Measurements from ENCODE around the gene PRDX2.
A peak's percentile ranks its signal among the peaks of the same experiment; 100 is the strongest.
"Not testable (repeated sequence)": the region's sequence is repeated elsewhere in the genome, so short reads cannot be mapped to it uniquely, and the experiment has no call there.

Gene PRDX2

DNA sequence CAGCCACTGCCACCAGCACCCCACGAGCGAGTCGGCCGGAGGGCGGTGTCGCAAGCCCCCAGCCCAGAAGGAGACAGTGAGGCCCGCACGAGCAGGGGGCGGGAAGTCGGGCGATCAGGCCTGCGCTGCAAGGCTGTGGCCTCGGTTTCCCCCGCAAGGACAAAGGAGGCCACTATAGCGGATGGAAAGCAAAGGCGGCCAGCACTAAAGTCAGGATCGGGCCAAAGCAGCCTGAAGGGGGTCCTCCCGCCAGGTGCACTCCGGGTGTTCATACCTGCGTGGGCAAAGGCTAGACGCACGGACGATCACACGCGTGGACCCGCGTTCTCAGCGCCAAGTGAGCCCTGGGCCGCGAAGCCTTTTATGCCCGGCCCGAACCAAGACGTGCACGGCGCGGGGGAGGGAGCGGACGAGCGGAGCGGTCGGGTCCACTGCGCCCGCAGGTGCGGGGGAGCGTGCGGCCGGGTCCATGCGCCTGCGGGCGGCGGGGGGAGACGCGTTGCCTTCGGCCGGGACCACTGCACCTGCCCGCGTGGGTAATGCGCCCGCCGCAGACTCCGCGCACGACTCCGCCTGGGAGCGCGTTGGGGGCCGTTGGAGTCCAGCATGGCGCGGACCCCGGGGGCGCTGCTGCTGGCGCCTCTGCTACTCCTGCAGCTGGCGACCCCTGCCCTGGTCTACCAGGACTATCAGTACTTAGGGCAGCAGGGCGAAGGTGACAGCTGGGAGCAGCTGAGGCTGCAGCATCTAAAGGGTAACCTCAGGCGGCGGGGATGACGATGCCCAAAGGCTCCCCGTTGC, at the start of gene PRDX2, which contains the start of gene THSD8:
Gene PRDX2 (minus strand): TSS at position 335 of the 801 bp plus-strand sequence. CDS start 539 bp downstream, outside the sequence.
Gene THSD8 (plus strand): TSS at position 604 of the 801 bp plus-strand sequence. CDS start 3 bp downstream, at position 607.
- Mint-ChIP-seq H3K4me1 (peaks cover 25% of the 10 kb centered on the region), H3K9me3 (no peaks in the 10 kb centered on the region), H3K27ac (peak within 1 kb of the TSS; percentile 88), H3K36me3 (peaks cover 49% of the 10 kb centered on the region), H3K4me3 (peak within 1 kb of the TSS; percentile 86)
- ATAC-seq (peak; percentile 78), DNase-seq (ENCODE audit: low spot score in 2 of 2) (peak; percentile 68 to 88)

DNA sequence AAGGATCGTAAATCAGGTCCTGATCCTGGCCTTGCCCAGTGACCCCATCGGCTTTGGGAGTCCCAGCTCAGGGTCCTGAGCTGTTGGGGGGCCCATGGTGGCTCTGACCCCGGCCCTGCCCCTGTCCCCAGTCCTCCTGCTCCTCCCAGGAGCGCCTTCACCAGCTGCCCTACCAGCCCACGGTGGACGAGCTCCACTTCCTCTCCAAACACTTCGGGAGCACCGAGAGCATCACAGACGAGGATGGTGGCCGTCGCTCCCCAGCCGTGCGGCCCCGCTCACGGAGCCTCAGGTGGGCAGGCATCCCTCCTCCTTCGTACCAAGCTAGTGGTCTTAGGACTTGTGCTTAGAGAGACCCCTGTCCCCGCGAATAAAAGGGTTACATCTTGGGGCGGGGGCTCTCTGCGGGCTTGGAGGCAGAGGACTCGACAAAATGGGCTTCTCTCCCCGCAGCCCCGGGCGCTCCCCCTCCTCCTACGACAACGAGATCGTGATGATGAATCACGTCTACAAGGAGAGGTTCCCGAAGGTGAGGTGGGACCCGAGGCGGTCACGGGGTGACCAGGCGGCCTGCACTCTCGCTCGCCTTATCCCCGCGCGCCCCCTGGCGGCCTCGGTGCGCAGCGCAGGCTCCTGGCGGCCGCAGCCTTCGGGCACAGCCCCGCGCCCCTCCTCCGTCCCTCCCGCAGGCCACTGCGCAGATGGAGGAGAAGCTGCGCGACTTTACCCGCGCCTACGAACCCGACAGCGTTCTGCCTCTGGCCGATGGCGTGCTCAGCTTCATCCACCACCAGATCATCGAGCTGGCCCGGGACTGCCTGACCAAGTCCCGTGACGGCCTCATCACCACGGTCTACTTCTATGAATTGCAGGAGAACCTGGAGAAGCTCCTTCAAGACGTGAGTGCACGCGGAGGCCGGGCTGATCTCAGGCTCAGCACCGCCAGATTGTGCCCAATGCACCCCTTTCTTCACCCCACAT, 45.8 kb upstream of the PRDX2 start:
- Mint-ChIP-seq H3K4me3 (peak overlapping the region; percentile 68), H3K36me3 (no peaks in the 10 kb centered on the region), H3K27ac (peak overlapping the region; percentile 32), H3K4me1 (peaks cover 9% of the 10 kb centered on the region), H3K9me3 (no peaks in the 10 kb centered on the region)
- peak; percentile 97 for ATAC-seq
- peak; percentile 97 to 99 for DNase-seq (ENCODE audit: low spot score in 2 of 2)

DNA sequence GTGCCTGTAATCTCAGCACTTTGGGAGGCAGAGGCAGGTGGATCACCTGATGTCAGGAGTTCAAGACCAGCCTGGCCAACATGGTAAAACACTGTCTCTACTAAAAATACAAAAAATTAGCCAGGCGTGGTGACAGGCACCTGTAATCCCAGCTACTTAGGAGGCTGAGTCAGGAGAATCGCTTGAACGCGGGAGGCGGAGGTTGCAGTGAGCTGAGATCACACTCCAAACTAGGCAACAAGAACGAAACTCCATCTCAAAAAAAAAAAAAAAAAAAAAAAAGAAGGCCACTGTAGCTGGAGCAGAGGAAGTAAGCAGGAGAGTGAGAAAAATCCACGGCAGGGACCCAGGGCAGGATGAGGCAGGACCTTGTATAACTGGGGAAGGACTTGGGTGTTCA, 45.0 kb upstream of the PRDX2 start:
- H3K9me3 Mint-ChIP-seq; H3K27ac Mint-ChIP-seq; H3K36me3 Mint-ChIP-seq; ATAC-seq; DNase-seq (ENCODE audit: low spot score in 2 of 2): not testable (repeated sequence)
- Mint-ChIP-seq H3K4me3 (peak overlapping the region; percentile 68), H3K4me1 (peaks cover 12% of the 10 kb centered on the region)

DNA sequence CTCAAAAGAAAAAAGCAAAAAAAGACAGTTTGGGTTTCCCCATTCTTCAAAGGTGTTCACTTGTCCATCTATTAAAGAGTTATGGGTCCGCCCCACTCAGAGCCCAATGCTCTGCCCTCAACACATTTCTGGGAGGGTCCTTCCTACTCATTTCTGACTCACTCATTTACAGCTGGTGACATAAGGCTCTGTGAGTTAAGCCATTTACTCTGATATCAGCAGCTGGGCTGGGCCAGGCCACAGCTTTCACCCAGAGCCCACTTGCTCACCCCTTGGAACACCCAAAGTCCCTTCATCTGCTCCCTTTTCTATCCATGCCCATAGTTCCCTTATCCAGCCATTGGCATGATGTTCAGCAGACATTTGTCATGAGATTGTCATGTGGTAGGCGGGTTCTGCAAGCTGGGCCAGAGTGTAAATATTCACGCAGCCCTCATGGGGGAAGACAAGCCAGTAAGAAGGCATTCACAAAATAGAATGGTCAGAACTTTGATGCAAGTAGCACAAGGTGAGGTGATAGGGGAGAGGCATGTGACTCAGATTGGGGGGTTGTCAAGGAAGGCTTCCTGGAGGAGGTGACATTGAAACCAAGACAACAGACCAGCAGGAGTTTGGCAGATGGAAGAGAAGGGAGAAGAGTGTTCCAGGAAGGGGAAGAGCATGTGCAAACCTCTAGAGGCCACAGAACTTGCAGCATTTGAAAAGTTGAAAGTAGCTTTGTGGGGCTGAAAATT, 42.6 kb upstream of the PRDX2 start:
- Mint-ChIP-seq H3K27ac (peak overlapping the region; percentile 6), H3K36me3 (no peaks in the 10 kb centered on the region), H3K4me3 (no peak overlapping the region), H3K9me3 (no peaks in the 10 kb centered on the region), H3K4me1 (peaks cover 35% of the 10 kb centered on the region)
- ATAC-seq (no peak), DNase-seq (ENCODE audit: low spot score in 2 of 2) (no peak)

DNA sequence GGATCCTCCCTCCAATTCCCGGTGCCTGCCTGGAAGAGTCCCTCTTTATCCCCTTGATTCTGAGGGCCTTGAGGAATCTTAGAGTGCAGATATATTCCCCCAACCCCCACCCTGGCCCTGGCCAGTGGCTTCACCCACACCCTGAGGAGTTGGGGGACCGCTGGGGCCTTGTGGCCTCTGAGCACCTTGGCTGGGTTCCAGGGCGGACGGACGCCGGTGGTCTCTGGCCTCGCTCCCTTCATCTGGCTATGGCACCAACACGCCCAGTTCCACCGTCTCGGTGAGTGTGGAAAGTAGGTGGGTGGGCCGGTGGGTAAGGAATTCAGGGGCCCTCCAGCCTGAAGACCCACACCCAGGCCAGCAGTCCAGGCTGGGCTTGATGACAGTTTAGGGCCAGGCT, 41.7 kb upstream of the PRDX2 start:
- H3K9me3 Mint-ChIP-seq = no peaks in the 10 kb centered on the region

DNA sequence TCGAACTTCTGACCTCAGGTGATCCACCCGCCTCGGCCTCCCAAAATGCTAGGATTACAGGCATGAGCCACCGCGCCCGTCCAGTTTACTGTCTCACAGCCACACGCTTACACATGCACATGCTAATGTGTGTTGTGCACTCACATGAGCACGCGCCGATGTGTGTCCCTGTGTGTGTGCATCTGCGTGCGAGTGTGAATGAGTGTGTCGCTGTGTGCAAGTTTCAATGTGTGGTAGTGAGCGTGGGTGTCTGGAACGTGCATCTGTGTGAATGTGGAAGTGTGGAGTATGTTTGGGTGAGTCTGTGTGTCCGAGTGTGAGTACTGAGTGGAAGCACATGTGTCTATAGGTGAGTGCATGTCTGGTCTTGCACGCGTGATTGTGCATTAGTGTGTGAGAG, 40.9 kb upstream of the PRDX2 start:
- Mint-ChIP-seq H3K4me3 (no peak overlapping the region), H3K27ac (no peak overlapping the region), H3K36me3 (no peaks in the 10 kb centered on the region), H3K4me1 (peaks cover 39% of the 10 kb centered on the region), H3K9me3 (no peaks in the 10 kb centered on the region)
- DNase-seq (ENCODE audit: low spot score in 2 of 2) (no peak), ATAC-seq (no peak)

More for the DNA sequence above, 41.7 kb upstream of the PRDX2 start:
- H3K27ac Mint-ChIP-seq = no peak overlapping the region
- no peak overlapping the region for H3K4me3 Mint-ChIP-seq
- ATAC-seq = no peak
- peaks cover 39% of the 10 kb centered on the region for H3K4me1 Mint-ChIP-seq
- no peaks in the 10 kb centered on the region for H3K36me3 Mint-ChIP-seq
- no peak for DNase-seq (ENCODE audit: low spot score in 2 of 2)

DNA sequence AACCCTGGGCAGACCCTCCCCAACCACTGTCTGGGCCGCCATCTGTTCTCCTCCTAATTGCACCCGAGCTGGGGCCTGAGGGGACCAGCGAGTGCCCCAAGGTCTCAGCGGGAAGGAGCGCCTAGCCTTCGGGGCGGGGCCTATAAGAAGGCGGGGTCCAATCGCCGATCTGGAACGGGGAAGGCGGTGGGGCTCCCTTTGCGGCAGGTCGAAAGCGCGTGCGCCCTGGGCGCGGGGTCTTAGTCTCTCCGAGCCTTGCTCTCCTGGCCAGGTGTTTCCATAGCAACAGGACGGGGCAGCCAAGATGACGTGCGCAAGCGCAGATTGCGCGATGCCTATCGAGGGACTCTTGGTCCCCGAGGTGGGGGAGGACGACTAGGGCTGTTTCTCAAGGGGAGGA, 39.5 kb upstream of the PRDX2 start:
- ATAC-seq (no peak), DNase-seq (ENCODE audit: low spot score in 2 of 2) (peak in 1 of 2 donors; percentile 60)
- Mint-ChIP-seq H3K4me1 (peaks cover 39% of the 10 kb centered on the region), H3K9me3 (no peaks in the 10 kb centered on the region), H3K4me3 (peak overlapping the region; percentile 36), H3K36me3 (no peaks in the 10 kb centered on the region), H3K27ac (no peak overlapping the region)

DNA sequence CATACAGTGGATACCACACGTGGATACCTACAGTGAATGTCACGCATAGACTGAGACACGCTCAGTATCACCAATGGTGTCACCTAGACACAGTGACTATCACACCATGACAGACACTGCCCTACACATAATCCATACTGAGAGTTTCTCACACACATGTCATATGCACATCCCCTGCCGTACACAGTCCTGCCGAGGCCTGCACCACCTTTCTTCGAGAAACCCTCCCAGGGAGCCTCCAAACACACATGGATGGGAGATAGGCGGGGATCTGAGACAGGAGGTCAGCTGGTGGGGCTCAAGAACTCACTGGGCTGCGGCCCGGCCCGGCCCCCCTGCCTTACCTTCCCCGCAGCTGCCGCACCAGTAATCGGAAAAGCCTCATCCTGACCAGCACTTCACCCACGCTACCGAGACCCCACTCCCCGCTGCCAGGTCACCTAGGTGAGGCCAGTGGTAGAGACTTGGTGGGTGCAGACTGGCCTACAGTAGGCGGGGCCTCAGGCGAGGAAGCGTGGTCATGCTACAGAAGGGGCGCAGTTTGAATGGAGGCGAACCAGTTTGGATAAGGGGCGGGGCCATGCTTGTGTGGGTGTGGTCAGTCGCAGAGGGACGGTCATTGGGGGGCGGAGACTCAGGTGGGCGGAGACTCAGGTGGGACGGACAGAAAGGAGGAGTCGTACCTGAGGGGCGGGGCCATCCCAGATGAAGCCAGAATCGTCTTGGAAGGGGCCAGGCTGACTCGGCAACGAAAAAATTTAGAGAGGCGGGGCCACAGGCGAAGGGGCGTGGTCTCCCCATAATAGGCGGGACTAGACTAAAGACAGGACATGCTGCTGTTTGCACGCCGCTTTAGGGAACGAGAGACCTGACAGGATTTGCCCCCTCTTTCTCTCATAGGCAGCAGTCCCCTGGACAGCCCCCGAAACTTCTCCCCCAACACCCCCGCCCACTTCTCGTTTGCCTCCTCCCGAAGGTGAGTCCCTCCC, 38.8 kb upstream of the PRDX2 start:
- DNase-seq (ENCODE audit: low spot score in 2 of 2) (peak; percentile 32 to 82), ATAC-seq (peak; percentile 22)
- Mint-ChIP-seq H3K9me3 (no peaks in the 10 kb centered on the region), H3K4me1 (peaks cover 39% of the 10 kb centered on the region), H3K36me3 (no peaks in the 10 kb centered on the region), H3K27ac (no peak overlapping the region), H3K4me3 (peak overlapping the region; percentile 36)

DNA sequence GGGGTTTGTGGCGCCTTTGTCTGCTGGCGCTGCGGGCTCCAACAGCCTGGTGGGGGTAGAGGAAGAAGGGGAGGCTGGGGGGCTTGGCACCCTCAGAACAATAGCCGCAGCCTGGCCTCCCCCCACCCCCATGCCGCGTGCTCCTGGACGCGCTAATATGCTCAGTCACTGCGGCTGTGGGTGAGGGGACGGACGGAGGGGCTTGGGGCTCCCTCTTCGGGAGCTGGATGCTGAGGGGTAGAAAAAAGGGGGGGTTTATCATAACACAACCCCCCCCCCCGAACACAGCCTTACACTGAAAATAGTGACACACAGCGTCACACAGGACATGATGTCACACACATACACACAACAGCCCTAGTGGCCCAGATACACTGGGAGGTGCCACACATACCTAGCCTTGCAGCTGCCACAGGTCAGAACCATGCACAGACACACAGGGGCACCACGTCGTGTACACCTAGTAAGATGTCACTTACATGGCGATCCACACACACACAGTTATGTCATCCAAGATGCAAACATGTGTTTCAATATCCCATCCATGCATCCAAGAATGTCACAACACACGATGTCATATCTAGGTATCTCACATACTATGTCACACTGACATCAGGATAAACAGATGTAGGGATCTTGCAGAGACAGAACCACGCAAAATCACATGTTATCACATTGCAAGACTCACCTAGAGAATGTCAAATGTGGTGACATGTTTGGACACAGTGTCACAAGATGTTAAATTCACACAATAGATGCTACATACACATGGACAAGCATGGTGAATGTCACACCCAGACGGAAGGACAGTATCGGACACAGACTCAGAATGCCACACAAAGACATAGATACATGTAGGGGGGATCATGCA, 37.5 kb upstream of the PRDX2 start:
- H3K36me3 Mint-ChIP-seq = no peaks in the 10 kb centered on the region
- peak overlapping the region; percentile 62 for H3K4me3 Mint-ChIP-seq
- peak; percentile 66 for ATAC-seq
- no peaks in the 10 kb centered on the region for H3K9me3 Mint-ChIP-seq
- no peak for DNase-seq (ENCODE audit: low spot score in 2 of 2)
- no peak overlapping the region for H3K27ac Mint-ChIP-seq
- peaks cover 45% of the 10 kb centered on the region for H3K4me1 Mint-ChIP-seq

DNA sequence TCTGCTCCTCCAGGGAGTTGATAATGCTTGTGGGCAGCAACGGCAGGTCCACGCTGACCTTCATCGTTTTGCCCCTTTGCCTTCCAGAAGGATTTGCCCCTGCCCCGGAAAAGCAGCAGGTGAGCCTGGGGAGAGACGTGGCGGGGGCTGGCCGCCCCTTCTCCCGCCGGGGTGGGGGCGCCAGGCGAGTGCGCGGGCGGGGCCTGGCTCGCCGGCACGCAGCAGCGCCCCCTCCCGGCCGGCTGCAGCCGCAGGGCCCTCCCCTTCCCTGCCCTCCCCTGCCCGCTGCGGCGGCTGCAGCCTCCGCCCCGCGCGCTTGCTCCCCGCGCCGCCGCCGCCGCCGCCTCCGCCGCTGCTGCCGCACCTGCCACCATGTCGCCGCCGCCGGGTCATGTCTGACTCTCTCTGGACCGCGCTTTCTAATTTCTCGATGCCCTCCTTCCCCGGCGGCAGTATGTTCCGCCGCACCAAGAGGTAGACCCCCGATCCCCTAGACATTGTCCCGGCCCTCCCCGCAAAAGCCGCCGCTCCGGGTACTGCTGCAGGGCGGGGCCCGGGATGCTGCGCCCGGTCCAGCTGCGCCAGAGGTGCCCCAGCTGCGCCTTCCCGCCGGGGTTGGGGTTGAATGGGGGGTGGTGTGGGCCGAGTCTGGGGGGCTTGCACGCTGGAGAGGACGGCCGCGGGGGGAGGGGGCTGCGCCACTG, 36.7 kb upstream of the PRDX2 start, which contains the start of gene MAST1:
Gene MAST1 (plus strand): TSS at position 334 of the 704 bp plus-strand sequence. CDS start 58 bp downstream, at position 392.
- peak; percentile 80 for ATAC-seq

DNA sequence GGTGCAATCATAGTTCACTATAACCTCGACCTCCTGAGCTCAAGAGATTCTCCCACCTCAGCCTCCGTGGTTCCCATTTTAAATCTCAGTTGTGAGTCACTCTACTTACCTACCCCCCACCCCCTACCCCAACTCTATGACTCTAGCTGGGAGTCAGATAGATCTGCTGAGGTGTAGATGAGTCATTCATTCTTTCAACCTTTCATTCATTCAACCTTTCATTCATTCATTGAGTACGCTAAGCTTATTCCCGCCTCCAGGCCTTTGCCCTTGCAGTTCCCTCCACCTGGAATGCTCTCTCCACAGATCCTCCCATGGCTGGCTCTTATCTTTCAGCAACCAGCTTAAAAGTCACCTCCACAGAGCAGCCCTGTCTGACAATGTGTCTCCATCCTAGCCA, 35.6 kb upstream of the PRDX2 start:
- DNase-seq (ENCODE audit: low spot score in 2 of 2) = no peak

More for the DNA sequence above, 36.7 kb upstream of the PRDX2 start, which contains the start of gene MAST1:
- Mint-ChIP-seq H3K4me3 (peak within 1 kb of the TSS; percentile 62), H3K27ac (no peak within 1 kb of the TSS), H3K9me3 (no peaks in the 10 kb centered on the region), H3K4me1 (peaks cover 47% of the 10 kb centered on the region), H3K36me3 (no peaks in the 10 kb centered on the region)
- DNase-seq (ENCODE audit: low spot score in 2 of 2) = peak; percentile 56 to 68

DNA sequence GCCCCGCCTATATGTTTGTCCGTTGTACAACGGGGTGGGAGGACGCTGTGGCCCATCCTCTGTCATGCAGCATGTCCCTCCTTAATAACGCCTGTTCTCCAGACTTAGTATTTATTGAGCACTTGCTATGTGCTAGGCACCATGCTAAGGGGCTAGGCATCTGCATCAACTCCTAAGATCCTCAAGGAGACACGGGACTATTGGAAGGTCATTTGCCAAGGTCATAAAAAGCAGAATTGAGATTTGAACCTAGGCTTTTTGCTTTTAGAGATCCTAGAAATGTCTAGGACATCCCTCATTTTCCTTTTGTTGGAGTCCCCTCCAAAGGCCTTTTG, 34.9 kb upstream of the PRDX2 start:
- Mint-ChIP-seq H3K36me3 (no peaks in the 10 kb centered on the region), H3K4me1 (peaks cover 61% of the 10 kb centered on the region), H3K9me3 (no peaks in the 10 kb centered on the region), H3K4me3 (no peak overlapping the region), H3K27ac (no peak overlapping the region)
- ATAC-seq (no peak), DNase-seq (ENCODE audit: low spot score in 2 of 2) (no peak)

More for the DNA sequence above, 35.6 kb upstream of the PRDX2 start:
- no peaks in the 10 kb centered on the region for H3K9me3 Mint-ChIP-seq
- H3K27ac Mint-ChIP-seq = no peak overlapping the region
- H3K36me3 Mint-ChIP-seq = no peaks in the 10 kb centered on the region
- H3K4me3 Mint-ChIP-seq = peak overlapping the region; percentile 62
- ATAC-seq = no peak
- peaks cover 58% of the 10 kb centered on the region for H3K4me1 Mint-ChIP-seq
